ENCODE measurements around the gene LSAMP. TPM values are rescaled to one million over a fixed set of nuclear protein-coding genes. Genes with fewer than 3 reads are reported as not detected.

The LSAMP gene
- polyA plus RNA-seq, 1 of the 3 experiments (the other 2 are of a cell fraction), result 6.6 TPM

DNA sequence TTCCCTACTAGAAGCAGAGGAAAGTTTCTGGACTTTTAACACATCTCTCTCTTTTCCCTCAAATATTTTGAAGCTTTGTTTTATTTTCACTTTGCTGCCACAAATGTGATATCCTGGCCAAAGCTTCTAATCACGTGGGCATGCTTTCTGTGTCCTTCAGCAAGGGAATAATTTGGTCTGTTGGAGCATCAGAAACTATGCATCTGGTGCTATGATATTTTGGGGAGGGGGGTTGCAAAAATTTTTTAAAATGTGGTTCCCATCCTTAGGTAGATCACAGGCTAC lies 567.7 kb downstream of the LSAMP start:
- no peaks in the 10 kb centered on the region for H3F3A ChIP-seq (replicated peaks; ENCODE audit: insufficient read depth)
- ChIA-PET POLR2A (no interaction called here), CTCF (no interaction called here)
- peak overlapping the region in 1 of 2 experiments; percentile 64; a peak in 2 of 4 replicates for H3K27ac ChIP-seq (ENCODE audit: low read depth in 2 of 2, low read length in 1 of 2)
- H3K9me3 ChIP-seq, result no peaks in the 10 kb centered on the region
- H4K20me1 ChIP-seq (ENCODE audit: insufficient read depth), result no peaks in the 10 kb centered on the region
- WGBS (ENCODE audit: low lambda C conversion rate), result 0% methylated on average over 1 of the region's 1 CpG
- DNase-seq, result no peak
- peaks cover 4 to 14% of the 10 kb centered on the region in 2 experiments; a peak in 3 of 4 replicates for H3K4me1 ChIP-seq (ENCODE audit: control insufficient read depth in 1 of 2, insufficient read depth in 2 of 2, low read depth in 1 of 2, low read length in 1 of 2)
- H3K79me2 ChIP-seq (ENCODE audit: insufficient read depth), result no peaks in the 10 kb centered on the region
- no peaks in the 10 kb centered on the region for H3K27me3 ChIP-seq (ENCODE audit: insufficient read depth)
- H3K4me2 ChIP-seq, result peak overlapping the region; percentile 61
- H3K4me3 ChIP-seq (ENCODE audit: low read depth in 2 of 2, low read length in 1 of 2), result peak overlapping the region in 1 of 2 experiments; percentile 12; a peak in 1 of 4 replicates
- H3K9ac ChIP-seq, result no peak overlapping the region
- no peaks in the 10 kb centered on the region for H3K36me3 ChIP-seq (replicated peaks in 1 of 2; ENCODE audit: control insufficient read depth in 1 of 2, insufficient read depth in 2 of 2, low read length in 1 of 2)
- no peaks in the 10 kb centered on the region for H3K9me2 ChIP-seq
- peak overlapping the region; percentile 23; the same call in 1 of the 2 replicates for H2AFZ ChIP-seq (ENCODE audit: low read depth)
- TF ChIP-seq RCOR1 (IDR thresholded peaks at IDR 0.05; ENCODE audit: low read length), result no peak
- TF ChIP-seq, protein P1, sequence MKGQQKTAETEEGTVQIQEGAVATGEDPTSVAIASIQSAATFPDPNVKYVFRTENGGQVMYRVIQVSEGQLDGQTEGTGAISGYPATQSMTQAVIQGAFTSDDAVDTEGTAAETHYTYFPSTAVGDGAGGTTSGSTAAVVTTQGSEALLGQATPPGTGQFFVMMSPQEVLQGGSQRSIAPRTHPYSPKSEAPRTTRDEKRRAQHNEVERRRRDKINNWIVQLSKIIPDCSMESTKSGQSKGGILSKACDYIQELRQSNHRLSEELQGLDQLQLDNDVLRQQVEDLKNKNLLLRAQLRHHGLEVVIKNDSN (IDR thresholded peaks at IDR 0.05; ENCODE audit: borderline replicate concordance, low read depth), result peak; percentile 67; the same call in 1 of the 2 replicates
- no peak for TF ChIP-seq FOXM1 (IDR thresholded peaks at IDR 0.05; ENCODE audit: low read depth)
- TF ChIP-seq, protein P2, sequence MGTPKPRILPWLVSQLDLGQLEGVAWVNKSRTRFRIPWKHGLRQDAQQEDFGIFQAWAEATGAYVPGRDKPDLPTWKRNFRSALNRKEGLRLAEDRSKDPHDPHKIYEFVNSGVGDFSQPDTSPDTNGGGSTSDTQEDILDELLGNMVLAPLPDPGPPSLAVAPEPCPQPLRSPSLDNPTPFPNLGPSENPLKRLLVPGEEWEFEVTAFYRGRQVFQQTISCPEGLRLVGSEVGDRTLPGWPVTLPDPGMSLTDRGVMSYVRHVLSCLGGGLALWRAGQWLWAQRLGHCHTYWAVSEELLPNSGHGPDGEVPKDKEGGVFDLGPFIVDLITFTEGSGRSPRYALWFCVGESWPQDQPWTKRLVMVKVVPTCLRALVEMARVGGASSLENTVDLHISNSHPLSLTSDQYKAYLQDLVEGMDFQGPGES (IDR thresholded peaks at IDR 0.05; ENCODE audit: low read depth, low read length), result no peak
- TF ChIP-seq, protein P3, sequence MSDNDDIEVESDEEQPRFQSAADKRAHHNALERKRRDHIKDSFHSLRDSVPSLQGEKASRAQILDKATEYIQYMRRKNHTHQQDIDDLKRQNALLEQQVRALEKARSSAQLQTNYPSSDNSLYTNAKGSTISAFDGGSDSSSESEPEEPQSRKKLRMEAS (IDR thresholded peaks at IDR 0.05; ENCODE audit: low read depth), result 0 out of 2 replicates have a peak, but pooled peaks have one; percentile 15

DNA sequence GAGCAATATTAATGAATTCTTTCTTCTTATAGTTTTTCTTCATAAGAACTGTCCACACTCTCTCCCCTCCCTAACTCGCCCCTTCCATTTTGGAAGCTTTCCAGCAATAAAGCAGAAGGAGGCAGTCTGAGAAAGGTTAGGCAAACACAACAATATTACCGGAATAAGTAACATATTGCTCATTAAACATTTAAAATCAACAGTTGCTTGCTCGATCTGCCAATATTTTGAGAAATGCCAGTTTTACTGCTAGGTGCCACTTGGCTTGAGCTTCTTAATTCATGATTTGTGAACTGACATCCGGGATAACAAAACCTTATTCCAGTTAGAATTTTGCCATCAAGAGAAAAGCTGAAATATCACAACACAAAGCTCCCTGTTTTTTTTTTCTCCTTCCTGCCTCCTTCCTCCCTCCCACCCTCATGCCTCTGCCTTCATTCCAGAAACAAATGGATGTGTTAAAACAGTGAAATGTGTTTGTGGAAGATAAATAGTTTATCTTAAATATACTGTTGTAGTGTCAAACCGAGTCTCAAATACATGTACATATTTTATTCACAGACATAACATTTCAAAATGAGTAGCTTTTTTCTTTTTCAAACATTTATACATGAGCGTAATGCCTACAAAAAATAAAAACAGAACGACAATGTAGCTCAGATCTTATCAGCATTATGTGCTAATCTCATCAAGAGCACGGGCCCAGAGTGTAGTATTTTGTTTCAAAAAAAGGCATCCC lies 568.2 kb downstream of the LSAMP start:
- ChIA-PET POLR2A (no interaction called here), CTCF (interaction anchor here (0.8 kb wide), 1 partner anchor 42 kb away, joined by 3 read pairs; no protein-coding TSS in a partner anchor)
- H3F3A ChIP-seq (replicated peaks; ENCODE audit: insufficient read depth), result no peaks in the 10 kb centered on the region
- no peaks in the 10 kb centered on the region for H3K9me3 ChIP-seq
- no peak overlapping the region for H3K9ac ChIP-seq
- H4K20me1 ChIP-seq (ENCODE audit: insufficient read depth), result no peaks in the 10 kb centered on the region
- H3K4me2 ChIP-seq, result peak overlapping the region; percentile 61
- H2AFZ ChIP-seq (ENCODE audit: low read depth), result peak overlapping the region; percentile 23; the same call in 1 of the 2 replicates
- no peaks in the 10 kb centered on the region for H3K27me3 ChIP-seq (ENCODE audit: insufficient read depth)
- peak overlapping the region in 1 of 2 experiments; percentile 64; a peak in 3 of 4 replicates for H3K27ac ChIP-seq (ENCODE audit: low read depth in 2 of 2, low read length in 1 of 2)
- no peaks in the 10 kb centered on the region for H3K9me2 ChIP-seq
- peaks cover 4 to 14% of the 10 kb centered on the region in 2 experiments; a peak in 3 of 4 replicates for H3K4me1 ChIP-seq (ENCODE audit: control insufficient read depth in 1 of 2, insufficient read depth in 2 of 2, low read depth in 1 of 2, low read length in 1 of 2)
- TF ChIP-seq RFX5 (IDR thresholded peaks at IDR 0.05; ENCODE audit: low read length) (no peak), GATA2 (CRISPR knock-in tag; IDR thresholded peaks at IDR 0.05) (peak; percentile 80), RCOR1 (IDR thresholded peaks at IDR 0.05; ENCODE audit: low read length) (0 out of 2 replicates have a peak, but pooled peaks have one; percentile 37)
- 28% methylated on average over 8 of the region's 8 CpGs for WGBS (ENCODE audit: low lambda C conversion rate)
- no peaks in the 10 kb centered on the region for H3K36me3 ChIP-seq (replicated peaks in 1 of 2; ENCODE audit: control insufficient read depth in 1 of 2, insufficient read depth in 2 of 2, low read length in 1 of 2)
- H3K79me2 ChIP-seq (ENCODE audit: insufficient read depth), result no peaks in the 10 kb centered on the region
- peak overlapping the region in 1 of 2 experiments; percentile 12; a peak in 1 of 4 replicates for H3K4me3 ChIP-seq (ENCODE audit: low read depth in 2 of 2, low read length in 1 of 2)
- DNase-seq, result no peak

Data from SK-N-SH (cell line).